ENCODE measurements around the gene HOXA11. TPM values are rescaled to one million over a fixed set of nuclear protein-coding genes. Genes with fewer than 3 reads are reported as not detected.

The HOXA11 gene
- total RNA-seq, 1 experiment from 2014 or later, result not detected

DNA sequence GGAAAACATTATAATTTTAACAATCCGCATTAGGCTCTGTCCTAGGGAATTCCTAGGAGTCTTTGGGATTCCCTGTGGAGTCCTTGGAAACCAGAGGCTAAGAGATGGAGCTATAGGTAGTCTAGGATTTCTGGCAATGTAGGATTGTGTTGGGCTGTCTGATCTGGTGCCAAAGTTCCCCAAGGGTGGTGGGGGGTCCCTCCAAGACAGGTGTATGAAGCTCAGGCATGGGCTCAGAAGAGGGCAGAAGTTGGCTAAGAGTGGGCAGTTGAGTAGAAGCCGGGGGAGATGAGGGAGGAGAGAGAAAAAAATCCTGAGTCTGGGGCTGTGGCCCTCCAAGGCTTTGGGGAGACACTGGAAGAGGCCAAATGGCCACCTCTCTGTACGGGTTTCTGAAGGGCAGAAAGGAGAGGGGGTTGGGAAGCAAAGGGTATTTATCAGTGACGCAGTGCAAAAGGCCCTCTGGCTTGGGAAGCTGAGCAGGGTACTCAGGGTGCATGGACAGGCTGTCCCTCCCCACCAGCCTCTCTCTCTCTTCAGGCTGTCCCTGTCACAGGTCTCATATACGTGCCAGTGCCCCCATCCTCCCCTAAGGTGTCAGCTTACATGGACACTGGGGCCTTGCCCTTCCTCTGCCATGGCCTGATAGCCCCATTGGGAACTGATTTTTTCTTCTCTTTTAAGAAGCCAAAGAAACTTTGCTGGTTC lies 38.4 kb downstream of the HOXA11 start:
- Histone ChIP-seq H3K9ac (ENCODE audit: extremely low read depth, insufficient read length, low read length) (no peak overlapping the region), H2AFZ (ENCODE audit: low read length) (no peak overlapping the region), H3K27me3 (ENCODE audit: insufficient read depth, low read length) (peaks cover 94% of the 10 kb centered on the region), H3K4me2 (ENCODE audit: insufficient read depth, insufficient read length, low read length) (no peak overlapping the region), H3K56ac (ENCODE audit: insufficient read length, low read depth, low read length) (no peak overlapping the region), H2BK5ac (ENCODE audit: insufficient read length, low read length) (no peak overlapping the region), H2AK5ac (ENCODE audit: insufficient read length, low read length) (no peak overlapping the region), H3K14ac (ENCODE audit: insufficient read depth, low read length) (no peak overlapping the region), H3K9me3 (ENCODE audit: control insufficient read depth, low read depth, low read length) (no peaks in the 10 kb centered on the region), H3K79me1 (ENCODE audit: insufficient read depth, low read depth, low read length, poor library complexity, severe bottlenecking) (no peaks in the 10 kb centered on the region), H4K20me1 (ENCODE audit: control insufficient read depth, insufficient read depth, insufficient read length) (no peaks in the 10 kb centered on the region), H3K18ac (ENCODE audit: insufficient read length, low read depth, low read length) (no peak overlapping the region), H2BK15ac (ENCODE audit: low read depth, low read length) (no peak overlapping the region; the same call in 1 of the 2 replicates), H4K5ac (ENCODE audit: insufficient read length, low read depth, low read length) (no peak overlapping the region), H4K8ac (replicated peaks; ENCODE audit: insufficient read length, low read depth, low read length) (no peak overlapping the region), H2BK20ac (ENCODE audit: low read depth, low read length, poor library complexity, severe bottlenecking) (no peak overlapping the region), H2BK120ac (ENCODE audit: low read depth, low read length, poor library complexity, severe bottlenecking) (no peak overlapping the region), H3K23me2 (ENCODE audit: insufficient read length, low read depth, low read length, poor library complexity, severe bottlenecking) (peaks cover 14% of the 10 kb centered on the region), H3K4ac (ENCODE audit: low read depth, low read length) (no peak overlapping the region), H2BK12ac (ENCODE audit: insufficient read length, low read depth, low read length) (no peak overlapping the region), H3K23ac (ENCODE audit: insufficient read length, low read depth, low read length) (no peak overlapping the region), H3K79me2 (ENCODE audit: insufficient read depth, low read length) (no peaks in the 10 kb centered on the region), H4K91ac (ENCODE audit: insufficient read length, low read depth, low read length) (no peak overlapping the region), H3K27ac (ENCODE audit: insufficient read length, low read depth, low read length) (no peak overlapping the region), H3T11ph (ENCODE audit: low read length) (no peak overlapping the region), H3K4me1 (ENCODE audit: insufficient read depth, low read length) (no peaks in the 10 kb centered on the region)
- Mint-ChIP-seq H3K36me3 (ENCODE audit: insufficient read depth in 1 of 3, low read depth in 3 of 3) (no peaks in the 10 kb centered on the region; a peak in 3 of 7 replicates), H3K27me3 (ENCODE audit: low read depth) (peaks cover 100% of the 10 kb centered on the region), H3K4me3 (no peak overlapping the region), H3K27ac (no peak overlapping the region), H3K4me1 (peaks cover 15 to 34% of the 10 kb centered on the region in 2 experiments), H3K9me3 (peaks cover 21 to 25% of the 10 kb centered on the region in 2 experiments)
- DNase-seq, result no peak
- WGBS (ENCODE audit: extremely low coverage, insufficient read length, low lambda C conversion rate), result no CpG with 5 or more reads among the region's 5 CpGs
- TF ChIP-seq, protein P1, sequence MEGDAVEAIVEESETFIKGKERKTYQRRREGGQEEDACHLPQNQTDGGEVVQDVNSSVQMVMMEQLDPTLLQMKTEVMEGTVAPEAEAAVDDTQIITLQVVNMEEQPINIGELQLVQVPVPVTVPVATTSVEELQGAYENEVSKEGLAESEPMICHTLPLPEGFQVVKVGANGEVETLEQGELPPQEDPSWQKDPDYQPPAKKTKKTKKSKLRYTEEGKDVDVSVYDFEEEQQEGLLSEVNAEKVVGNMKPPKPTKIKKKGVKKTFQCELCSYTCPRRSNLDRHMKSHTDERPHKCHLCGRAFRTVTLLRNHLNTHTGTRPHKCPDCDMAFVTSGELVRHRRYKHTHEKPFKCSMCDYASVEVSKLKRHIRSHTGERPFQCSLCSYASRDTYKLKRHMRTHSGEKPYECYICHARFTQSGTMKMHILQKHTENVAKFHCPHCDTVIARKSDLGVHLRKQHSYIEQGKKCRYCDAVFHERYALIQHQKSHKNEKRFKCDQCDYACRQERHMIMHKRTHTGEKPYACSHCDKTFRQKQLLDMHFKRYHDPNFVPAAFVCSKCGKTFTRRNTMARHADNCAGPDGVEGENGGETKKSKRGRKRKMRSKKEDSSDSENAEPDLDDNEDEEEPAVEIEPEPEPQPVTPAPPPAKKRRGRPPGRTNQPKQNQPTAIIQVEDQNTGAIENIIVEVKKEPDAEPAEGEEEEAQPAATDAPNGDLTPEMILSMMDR (conservative IDR thresholded peaks at IDR 0.05), result no peak

All from H9 (cell line).